ENCODE results near the gene RNU1-1. TPM values are rescaled to one million over a fixed set of nuclear protein-coding genes. Genes with fewer than 3 reads are reported as not detected.
A peak's percentile ranks its signal among the peaks of the same experiment; 100 is the strongest.
"Not testable (repeated sequence)": the region's sequence is repeated elsewhere in the genome, so short reads cannot be mapped to it uniquely, and the experiment has no call there.

Gene RNU1-1
- total RNA-seq, 1 donor from 2014 or later: under 0.01 TPM

- no peak for DNase-seq
Measured at GRCh38 chr1:16521288-16521583, 7.2 kb upstream of the RNU1-1 start.

GRCh38 chr1:16520435-16521287 lies 6.6 kb upstream of the RNU1-1 start:
- DNase-seq: not testable (repeated sequence)

GRCh38 chr1:16519255-16519951 lies 5.3 kb upstream of the RNU1-1 start:
- not testable (repeated sequence) for DNase-seq

DNA sequence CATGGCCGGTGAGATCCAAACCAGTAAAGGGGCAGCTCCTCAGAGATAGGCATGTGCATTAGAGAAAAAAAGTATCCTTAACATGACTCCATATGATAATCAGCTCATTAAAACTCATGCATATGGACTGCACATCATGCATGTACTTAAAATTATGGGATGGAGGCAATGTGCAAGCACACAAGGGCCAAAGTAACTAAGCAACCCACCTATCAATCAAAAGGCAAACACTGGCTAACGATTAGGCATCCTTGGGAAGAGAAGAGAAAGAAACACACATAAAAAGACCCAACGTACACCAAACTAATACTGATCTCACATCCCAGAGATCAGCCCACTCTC lies 4.8 kb upstream of the RNU1-1 start:
- DNase-seq: not testable (repeated sequence)

DNA sequence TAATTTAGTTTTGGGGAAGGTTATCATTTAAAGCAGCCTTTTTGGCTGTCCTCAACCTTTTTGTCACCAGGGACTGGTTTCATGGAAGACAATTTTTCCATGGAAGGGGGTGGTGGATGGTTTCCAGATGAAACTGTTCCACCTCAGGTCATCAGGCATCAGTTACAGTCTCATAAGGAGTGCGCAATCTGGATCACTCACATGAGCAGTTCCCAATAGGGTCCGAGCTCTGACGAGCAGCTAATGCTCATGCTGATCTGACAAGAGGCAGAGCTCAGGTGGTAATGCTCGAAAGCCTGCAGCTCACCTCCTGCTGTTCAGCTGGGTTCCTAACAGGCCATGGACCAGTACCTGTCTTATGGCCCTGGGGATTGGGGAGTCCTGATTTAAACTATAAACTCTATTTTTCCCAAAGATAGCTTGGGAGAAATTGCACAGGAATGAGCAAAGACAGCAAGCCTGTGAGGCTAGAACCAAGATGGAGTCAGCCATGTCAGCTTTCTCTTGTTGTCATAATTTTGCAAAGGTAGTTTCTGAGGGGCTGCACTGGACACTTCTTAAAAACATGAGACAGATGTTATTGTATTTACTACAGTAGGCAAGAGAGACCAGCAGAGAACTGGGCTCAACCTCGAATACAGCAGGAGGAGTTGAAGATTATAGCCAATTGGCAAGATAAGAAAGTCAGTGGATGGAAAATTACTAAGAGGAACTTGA lies 2.8 kb upstream of the RNU1-1 start:
- not testable (repeated sequence) for DNase-seq

GRCh38 chr1:16513412-16514106 lies 526 bp downstream of the RNU1-1 start:
- peak; percentile 50 for DNase-seq

DNA sequence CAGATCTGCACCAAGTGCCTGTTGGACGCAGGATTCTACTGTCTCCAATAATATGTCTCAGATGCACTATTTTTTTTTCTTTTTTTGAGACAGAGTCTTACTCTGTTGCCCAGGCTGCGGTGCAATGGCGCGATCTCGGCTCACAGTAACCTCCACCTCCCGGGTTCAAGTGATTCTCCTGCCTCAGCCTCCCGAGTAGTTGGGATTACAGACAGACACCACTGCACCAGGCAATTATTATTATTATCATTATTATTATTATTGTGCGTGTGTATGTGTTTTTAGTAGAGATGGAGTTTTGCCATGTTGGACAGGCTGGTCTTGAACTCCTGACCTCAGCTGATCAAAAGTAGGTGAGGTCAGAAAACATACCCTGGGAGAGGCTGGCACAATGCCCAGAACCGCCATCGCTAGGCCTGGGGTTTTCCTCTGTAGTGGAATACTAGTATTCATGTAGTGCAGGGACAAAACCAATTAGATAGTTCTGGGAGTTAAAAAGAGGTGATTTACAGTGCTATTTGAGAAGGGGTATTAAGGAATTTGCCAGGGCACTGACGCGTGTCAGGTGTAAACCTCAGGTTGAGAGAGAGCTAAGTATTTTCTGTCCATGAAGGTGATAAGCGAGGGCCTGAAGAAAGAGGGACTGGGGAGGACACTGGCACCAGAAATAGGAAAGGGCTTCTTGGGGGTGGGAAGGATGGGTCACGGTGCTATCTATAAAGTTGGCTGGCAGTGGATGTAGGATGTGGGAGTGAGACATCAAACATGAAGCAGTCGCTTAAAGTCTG lies 1.3 kb downstream of the RNU1-1 start:
- not testable (repeated sequence) for DNase-seq

- DNase-seq: not testable (repeated sequence)
Measured at GRCh38 chr1:16511926-16512325, 2.2 kb downstream of the RNU1-1 start.

GRCh38 chr1:16508861-16509445 lies 5.1 kb downstream of the RNU1-1 start:
- not testable (repeated sequence) for DNase-seq

DNA sequence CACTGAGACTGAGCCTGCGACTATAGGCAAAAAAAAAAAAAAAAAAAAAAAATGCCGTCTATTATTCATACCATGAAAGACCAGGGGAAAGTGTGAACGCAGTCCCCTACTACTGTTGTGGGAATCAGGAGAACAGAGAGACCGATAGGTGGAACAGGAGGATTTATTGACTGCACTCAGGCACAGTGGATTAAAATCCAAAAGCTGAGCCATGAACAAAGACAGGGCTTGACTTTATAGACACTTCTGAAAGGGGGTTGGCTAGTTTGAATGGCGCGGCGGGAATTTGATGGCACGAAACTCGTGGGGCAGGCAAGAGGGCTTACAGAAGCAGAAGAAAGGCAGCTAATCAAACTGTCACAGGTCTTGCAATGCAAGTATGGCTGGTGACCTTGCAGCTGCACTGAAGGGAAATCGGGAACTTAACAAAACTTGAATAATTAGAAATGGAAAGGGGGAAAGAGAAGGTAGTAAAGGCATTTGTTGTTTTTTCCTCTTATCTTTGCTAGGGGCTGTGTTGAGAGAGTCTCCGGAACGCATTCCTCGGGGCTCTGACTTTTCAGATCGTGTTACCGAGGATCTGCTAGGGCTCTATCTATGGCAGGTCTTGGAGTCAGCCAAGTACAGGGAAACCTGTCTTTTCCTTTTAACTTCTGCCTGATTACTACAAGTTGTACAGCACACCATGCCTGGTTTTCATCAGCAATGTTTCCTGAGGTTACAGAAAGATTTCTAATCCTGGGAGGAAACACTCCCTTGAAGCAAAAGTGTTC lies 7.5 kb downstream of the RNU1-1 start:
- DNase-seq: not testable (repeated sequence)

GRCh38 chr1:16505870-16506269 lies 8.2 kb downstream of the RNU1-1 start:
- not testable (repeated sequence) for DNase-seq

DNA sequence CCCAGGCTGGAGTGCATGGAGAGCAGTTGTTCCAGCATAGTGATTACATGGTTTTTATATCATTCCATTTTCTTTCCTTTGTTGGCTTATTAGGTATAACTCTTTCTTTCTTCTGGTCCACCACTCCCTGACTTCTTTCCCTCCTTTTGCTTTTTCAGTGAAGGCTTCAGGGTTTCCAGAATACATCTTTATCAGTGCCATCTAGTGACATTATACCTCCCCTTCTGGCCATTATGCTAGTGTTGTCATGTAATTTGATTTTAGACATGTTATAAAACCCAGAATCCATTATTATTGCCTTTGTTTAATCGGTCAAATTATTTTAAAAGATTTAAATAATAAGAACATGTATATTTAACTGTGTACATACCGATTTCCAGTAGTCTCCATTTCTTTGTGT lies 10.6 kb downstream of the RNU1-1 start:
- no peak for DNase-seq

DNA sequence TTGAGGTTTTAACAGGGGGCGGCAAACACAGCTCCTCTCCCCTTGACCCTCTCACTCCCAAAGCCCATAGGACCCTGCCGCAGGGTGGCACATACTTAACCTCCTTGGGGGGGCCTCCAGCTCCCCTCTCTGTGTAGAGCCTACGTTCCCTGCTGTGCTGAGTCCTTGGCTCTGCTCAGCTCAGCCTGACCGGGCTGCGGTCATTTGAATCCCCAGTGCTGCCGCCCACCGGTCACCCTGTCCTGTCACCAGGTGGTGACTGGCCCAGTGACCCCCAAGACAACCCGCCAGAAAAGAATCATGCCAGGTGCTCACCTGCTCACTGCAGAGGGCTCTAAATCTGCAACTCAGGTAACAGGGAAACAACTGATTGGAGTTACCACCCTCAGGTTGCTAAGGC lies 12.6 kb downstream of the RNU1-1 start:
- not testable (repeated sequence) for DNase-seq

DNA sequence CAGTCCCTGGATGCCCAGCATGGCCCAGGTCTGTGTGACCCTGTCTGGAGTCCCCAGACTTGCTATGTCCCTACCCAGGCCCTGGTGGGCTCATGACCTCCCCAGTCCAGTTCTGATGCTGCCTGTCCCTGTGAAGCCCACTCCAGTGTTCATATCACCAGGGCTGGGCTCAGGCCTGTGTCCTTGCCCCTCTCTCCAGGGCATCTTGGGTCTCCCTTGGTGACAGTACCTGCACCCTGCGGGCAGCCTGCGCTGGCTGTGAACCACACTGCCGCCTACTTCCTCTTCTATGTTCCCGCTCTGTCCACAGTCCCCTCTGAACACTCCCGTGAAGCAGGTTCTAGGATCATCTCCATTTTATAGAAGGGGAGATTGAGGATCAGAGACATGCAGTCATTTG lies 13.1 kb downstream of the RNU1-1 start:
- not testable (repeated sequence) for DNase-seq

GRCh38 chr1:16500466-16500865 lies 13.6 kb downstream of the RNU1-1 start:
- not testable (repeated sequence) for DNase-seq

DNA sequence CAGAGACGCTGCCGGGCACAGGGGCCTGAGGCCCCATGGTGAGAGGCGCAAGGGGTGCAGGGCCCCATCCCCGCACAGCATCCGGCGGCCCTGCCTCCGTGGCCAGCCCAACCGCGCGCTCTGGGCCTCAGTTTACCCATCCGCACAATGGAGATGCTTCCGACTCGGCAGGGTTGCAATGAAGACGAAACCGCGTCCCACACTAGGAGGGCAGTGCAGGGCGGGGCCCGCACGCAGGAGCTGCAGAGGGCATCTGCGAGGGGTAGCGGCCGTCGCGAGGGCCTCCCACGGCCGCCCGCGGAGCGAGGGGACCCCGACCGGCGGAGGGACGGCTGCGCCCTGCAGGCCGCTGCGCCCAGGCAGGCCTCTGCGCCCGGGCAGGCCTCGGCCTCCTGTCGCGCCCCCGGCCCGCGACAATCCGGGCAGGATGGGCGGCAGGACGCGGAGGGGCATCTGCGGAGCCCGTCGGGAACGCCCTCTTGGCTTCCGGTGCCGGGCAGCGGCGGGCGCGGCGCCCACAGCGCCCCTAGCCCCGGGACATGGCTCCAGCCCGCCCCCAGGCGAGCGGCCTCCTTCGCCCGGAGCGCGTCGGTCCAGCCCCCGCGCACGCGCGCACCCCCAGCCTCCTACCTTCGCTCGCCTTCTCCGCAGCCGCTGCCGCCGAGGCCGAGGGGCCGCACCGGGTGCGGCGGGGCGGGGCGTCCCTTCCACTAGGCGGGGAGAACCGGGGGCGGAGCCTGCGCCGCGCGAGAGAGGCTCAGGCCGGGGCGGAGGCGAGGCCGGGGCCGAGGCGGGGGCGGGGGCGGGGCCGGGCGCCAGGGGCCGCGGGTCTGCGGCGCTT lies 15.3 kb downstream of the RNU1-1 start:
- DNase-seq: peak; percentile 84

DNA sequence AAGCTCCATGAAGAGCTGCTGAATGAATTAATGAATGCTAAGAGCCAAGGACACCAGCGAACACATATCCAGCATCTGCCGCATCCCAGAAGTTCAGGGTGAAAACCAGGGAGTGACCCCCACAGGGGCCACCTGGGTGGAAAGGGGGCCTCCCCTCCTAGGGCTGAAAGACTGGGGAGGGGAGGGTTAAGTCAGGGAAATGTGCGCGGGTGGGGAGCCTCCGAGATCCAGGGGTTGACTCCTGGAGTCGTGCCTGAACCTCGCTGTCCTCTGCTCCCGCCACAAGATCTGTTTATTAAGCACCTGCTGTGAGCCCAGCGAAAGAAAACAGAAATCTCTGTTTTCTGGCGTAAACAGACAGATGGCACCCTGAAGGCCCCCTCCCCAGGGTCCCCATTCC lies 16.0 kb downstream of the RNU1-1 start:
- not testable (repeated sequence) for DNase-seq

DNA sequence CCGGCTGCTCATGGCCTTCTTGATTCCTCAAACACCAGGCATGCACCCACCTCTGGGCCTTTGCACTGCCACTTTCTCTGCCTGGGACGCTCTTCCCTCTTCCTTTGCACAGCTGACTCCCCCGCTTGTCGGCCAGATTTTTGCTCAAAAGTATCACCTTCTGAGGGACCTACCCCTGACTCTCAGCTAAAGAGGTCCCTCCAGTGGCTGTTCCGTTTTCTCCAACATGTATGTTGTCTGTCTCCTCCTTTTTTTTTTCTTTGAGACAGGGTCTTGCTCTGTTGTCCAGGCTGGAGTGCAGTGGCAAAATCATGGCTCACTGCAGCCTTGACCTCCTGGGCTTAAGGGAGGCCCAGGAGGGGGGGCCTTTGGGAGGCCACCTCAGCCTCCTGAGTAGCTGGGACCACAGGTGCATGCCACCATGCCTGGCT lies 16.6 kb downstream of the RNU1-1 start:
- DNase-seq: not testable (repeated sequence)

- DNase-seq: not testable (repeated sequence)
Measured at GRCh38 chr1:16493731-16494130, 20.4 kb downstream of the RNU1-1 start.
